IPS-18a (cell line): Measurements from ENCODE around the gene HSPB8.

Source experiments
- H3K27ac ChIP-seq: one replicate; pipeline ENCODE4 v1.5.1; 2013; ENCODE audit warnings: low read length
- H3K27me3 ChIP-seq: one replicate; pipeline ENCODE4 v1.6.1; 2013; ENCODE audit warnings: mild to moderate bottlenecking, low read length; ENCODE audit not compliant: control insufficient read depth, insufficient read depth
- H3K36me3 ChIP-seq: one replicate; pipeline ENCODE4 v1.6.1; 2013; ENCODE audit warnings: low read depth, low read length; ENCODE audit not compliant: control insufficient read depth
- H3K4me1 ChIP-seq: one replicate; pipeline ENCODE4 v1.6.1; 2013; ENCODE audit warnings: low read depth, low read length; ENCODE audit not compliant: control insufficient read depth
- H3K4me3 ChIP-seq: one replicate; pipeline ENCODE4 v1.5.1; 2013; ENCODE audit warnings: low read length
- H3K9ac ChIP-seq: one replicate; pipeline ENCODE4 v1.6.1; 2013; ENCODE audit warnings: mild to moderate bottlenecking, low read length, moderate library complexity
- H3K9me3 ChIP-seq: one replicate; pipeline ENCODE4 v1.6.1; 2013; ENCODE audit warnings: low read depth, low read length; ENCODE audit not compliant: control insufficient read depth

HSPB8 gene, protein sequence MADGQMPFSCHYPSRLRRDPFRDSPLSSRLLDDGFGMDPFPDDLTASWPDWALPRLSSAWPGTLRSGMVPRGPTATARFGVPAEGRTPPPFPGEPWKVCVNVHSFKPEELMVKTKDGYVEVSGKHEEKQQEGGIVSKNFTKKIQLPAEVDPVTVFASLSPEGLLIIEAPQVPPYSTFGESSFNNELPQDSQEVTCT

DNA sequence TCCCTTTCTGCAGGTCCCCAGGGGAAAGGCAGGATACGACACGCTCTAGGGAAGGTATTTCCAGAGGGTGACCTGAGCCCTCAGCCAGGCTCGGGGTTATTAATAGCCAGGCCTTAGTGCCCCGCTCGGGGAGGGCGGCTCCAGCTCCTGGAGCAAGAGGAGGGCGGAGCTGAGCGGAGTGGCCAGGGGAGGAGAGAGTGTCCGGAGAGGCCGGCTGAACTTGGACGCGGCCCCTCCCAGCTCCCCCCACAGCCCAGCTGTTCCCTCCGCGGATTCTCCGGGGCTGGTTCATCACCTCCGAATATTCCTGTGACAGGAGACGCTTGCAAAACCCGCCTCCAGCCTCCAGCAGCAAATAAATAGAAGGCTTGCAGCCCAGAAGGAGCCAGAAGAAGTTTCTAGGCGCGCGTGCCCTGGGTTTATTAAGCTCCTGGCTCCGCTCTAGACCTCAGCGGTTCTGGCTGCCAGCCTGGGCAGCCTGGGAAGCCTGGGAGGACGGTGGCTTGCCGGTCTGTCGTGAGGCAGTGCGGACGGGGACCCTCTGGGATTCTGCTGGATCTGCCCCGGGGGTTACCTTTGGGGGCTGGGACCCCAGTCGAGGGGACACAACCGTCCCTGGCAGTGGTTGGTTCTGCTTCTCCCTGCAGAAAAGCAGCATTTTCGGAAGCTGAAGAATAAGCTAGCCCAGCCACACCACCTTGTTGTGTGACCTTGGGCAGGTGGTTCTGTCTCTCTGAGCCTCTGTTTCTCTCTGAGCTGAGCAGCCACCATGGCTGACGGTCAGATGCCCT, at the start of gene HSPB8:
HSPB8 (plus strand) TSS at position 388 of the 791 bp plus-strand sequence; CDS start at position 770, 382 bp downstream.
- Histone ChIP-seq H3K27me3 (no peaks in the 10 kb centered on the region), H3K4me3 (peak within 1 kb of the TSS; percentile 48), H3K9ac (no peak within 1 kb of the TSS), H3K36me3 (no peaks in the 10 kb centered on the region), H3K27ac (no peak within 1 kb of the TSS), H3K9me3 (no peaks in the 10 kb centered on the region), H3K4me1 (peaks cover 44% of the 10 kb centered on the region)

DNA sequence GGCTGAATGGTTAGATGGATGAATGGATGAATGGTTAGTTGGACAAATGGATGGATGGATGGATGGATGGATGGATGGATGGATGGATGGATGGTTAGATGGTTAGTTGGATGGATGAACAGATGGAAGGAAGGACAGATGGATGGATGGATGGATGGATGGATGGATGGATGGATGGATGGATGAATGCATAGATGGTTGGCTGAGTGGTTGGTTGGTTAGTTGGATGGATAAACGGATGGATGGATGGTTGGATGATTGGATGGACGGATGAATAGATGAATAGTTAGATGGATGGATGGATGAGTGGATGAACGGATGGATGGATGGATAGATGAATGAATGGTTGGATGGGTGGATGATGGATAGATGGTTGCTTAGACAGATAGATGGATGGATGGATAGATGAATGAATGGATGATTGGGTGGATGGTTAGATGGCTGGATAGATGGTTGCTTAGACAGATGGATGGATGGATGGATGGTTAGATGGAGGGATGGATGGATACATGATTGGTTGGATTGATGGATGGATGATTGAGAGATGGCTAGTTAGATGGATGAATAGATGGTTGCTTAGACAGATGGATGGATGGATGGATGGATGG, 48.8 kb upstream of the HSPB8 start:
- Histone ChIP-seq H3K4me3 (no peak overlapping the region), H3K9ac (no peak overlapping the region), H3K9me3 (no peaks in the 10 kb centered on the region), H3K27ac (no peak overlapping the region), H3K36me3 (no peaks in the 10 kb centered on the region), H3K4me1 (no peaks in the 10 kb centered on the region), H3K27me3 (no peaks in the 10 kb centered on the region)

DNA sequence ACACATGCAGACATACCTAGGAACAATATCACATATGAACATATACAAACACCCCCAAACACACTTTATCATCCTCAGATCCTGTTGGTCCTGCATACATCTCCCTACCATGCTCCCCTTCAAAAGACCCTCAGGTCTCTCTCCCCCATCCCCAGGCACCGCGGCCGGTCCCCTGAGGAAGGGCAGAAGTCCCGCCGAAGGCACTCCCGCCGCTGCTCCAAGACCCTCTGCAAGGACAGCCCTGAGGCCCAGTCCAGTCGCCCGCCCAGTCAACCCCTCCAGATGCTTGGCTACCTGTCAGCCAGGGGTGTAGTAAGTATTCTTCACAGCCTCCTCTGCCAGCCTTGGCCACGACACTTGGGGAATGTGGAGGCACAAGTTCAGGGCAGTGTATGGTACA, 48.2 kb upstream of the HSPB8 start:
- H3K4me1 ChIP-seq, result no peaks in the 10 kb centered on the region
- no peak overlapping the region for H3K4me3 ChIP-seq
- H3K9me3 ChIP-seq, result no peaks in the 10 kb centered on the region
- no peak overlapping the region for H3K27ac ChIP-seq
- H3K27me3 ChIP-seq, result no peaks in the 10 kb centered on the region
- no peak overlapping the region for H3K9ac ChIP-seq
- no peaks in the 10 kb centered on the region for H3K36me3 ChIP-seq

DNA sequence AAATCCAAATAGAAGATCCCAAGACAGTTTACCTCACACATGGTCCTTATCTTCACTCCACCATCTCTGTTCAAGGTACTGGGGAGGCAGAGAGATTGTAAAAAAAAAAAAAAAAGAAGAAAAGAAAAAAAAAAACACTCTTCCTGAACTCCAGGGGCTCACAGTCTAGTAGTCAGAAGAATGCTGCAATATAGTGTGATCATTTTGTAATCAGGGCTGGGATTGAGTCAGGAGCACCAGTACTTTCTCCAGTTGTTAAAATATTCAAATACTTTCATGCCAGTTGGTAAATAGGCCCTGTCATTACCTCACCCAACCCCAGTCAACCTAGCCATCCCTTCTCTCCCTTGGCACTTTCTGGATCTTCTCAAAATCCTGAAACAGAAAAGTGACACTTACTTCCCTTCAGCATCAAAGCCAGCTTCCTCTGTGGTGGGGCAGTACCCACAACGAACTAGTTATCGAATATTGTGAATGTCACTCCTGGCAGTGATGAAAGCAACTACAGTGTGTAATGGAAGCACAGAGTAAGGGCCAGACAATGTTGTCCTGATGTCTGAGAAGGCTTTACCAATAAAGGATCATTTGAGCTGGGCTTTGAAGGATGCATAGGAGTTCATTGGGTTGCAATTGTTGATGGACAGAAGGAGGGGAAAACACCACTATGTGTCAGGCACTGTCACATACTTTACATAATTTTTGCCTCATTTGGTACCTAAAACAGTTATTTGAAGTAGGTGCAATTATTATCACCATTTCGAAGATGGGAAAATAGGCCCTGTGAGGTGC, 44.3 kb upstream of the HSPB8 start:
- H3K27ac ChIP-seq, result no peak overlapping the region
- H3K9me3 ChIP-seq, result no peaks in the 10 kb centered on the region
- H3K36me3 ChIP-seq, result peaks cover 2% of the 10 kb centered on the region
- no peak overlapping the region for H3K4me3 ChIP-seq
- no peaks in the 10 kb centered on the region for H3K27me3 ChIP-seq
- no peaks in the 10 kb centered on the region for H3K4me1 ChIP-seq
- no peak overlapping the region for H3K9ac ChIP-seq

DNA sequence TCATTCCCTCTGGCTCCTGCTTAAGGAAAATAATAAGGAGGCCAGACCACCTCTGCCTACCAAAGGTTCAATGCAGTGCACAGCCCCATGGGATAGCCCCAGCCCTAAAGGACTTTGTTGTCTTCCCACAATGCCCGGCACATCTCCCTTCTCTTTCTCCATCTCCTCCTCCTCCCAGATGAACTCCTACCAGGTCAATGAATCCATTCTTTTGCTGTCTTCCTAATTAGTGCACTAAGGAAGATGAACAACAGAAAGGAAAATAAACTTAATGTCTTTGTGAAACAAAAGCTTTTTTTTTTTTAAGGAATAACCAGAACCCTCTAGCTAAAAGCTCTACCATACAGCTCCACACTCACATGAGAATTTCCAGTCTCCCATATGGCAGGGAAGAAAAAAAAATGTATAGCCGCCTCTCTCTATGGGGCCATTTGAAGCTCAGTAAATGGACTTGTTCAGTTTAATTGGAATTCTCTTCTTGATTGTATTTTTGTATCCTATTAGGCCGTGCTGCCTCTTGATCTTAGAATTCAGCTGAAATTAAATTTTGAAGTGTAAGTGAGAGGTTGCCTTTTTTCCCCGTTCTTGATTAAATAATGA, 41.8 kb upstream of the HSPB8 start:
- H3K9ac ChIP-seq, result no peak overlapping the region
- H3K9me3 ChIP-seq, result no peaks in the 10 kb centered on the region
- no peak overlapping the region for H3K27ac ChIP-seq
- H3K27me3 ChIP-seq, result no peaks in the 10 kb centered on the region
- H3K4me3 ChIP-seq, result no peak overlapping the region
- no peaks in the 10 kb centered on the region for H3K4me1 ChIP-seq
- peaks cover 2% of the 10 kb centered on the region for H3K36me3 ChIP-seq

DNA sequence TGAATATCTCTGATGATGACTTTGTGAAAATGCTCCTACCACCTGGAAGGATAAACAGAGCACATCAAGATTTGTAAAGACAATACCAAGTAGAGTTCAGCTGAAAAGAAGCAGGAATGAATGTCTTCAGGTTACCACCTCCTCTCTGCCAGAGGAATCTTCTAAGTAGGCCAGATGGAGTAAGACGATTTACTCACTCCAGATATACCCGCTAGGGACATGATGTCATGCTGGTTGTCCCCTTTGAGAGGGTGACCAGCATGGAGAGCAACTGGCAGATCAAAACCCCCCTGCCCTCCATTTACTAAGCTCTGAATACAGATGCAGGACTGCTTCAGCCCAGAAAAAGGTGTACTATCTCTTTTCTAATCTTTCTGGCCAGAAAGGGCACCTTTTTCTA, 39.3 kb upstream of the HSPB8 start:
- Histone ChIP-seq H3K9ac (no peak overlapping the region), H3K27me3 (no peaks in the 10 kb centered on the region), H3K36me3 (peaks cover 2% of the 10 kb centered on the region), H3K4me1 (no peaks in the 10 kb centered on the region), H3K4me3 (no peak overlapping the region), H3K27ac (no peak overlapping the region), H3K9me3 (no peaks in the 10 kb centered on the region)

DNA sequence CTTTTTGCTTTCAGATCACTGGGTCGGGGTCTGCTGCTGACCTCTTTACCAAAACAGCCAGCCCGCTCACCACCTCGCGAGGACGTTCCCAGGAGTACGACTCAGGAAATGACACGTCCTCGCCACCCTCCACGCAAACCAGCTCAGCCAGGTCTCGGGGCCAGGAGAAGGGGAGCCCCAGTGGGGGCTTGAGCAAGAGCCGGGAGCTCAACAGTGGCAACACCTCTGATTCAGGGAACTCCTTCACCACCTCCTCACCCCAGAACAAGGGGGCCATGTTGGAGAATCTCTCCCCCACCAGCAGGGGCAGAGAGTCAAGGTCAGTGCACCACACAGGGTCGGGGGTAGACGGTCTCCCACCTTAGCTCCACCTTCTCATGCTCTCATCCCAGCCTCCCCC, 33.4 kb upstream of the HSPB8 start:
- peak overlapping the region; percentile 40 for H3K9ac ChIP-seq
- H3K4me1 ChIP-seq, result peaks cover 11% of the 10 kb centered on the region
- no peak overlapping the region for H3K27ac ChIP-seq

DNA sequence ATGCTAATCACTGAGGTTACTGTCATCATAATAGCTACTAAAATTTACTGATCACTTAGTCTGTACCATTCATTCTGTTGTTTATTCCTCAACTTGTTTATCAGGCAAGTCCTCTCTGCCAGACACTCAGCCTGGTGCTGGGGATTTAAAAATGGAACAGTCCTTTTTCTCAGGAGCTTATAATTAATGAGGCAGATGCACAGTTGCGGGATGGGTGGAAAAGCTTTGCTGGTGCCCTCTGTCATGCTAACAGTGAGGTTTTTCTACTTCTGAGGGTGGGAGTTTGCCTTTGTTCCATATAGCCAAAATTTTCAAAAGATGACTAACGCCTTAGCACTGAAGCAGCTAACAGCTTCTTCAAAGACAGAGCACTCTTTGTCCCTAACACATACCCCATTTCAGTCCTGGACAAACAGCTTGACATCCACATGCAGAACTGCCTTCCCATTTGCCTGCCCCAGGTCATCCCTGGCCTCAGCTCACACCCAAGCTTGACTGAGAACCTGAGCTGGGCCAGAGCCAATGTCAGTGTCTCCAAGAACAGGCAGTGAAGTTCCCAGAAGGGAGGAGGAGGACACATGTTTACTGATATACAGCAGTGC, 30.8 kb upstream of the HSPB8 start:
- Histone ChIP-seq H3K4me1 (peaks cover 11% of the 10 kb centered on the region), H3K9me3 (no peaks in the 10 kb centered on the region), H3K9ac (no peak overlapping the region), H3K27me3 (no peaks in the 10 kb centered on the region), H3K36me3 (no peaks in the 10 kb centered on the region), H3K4me3 (no peak overlapping the region), H3K27ac (no peak overlapping the region)

More for the DNA sequence above, 33.4 kb upstream of the HSPB8 start:
- no peaks in the 10 kb centered on the region for H3K36me3 ChIP-seq
- H3K4me3 ChIP-seq, result peak overlapping the region; percentile 31
- no peaks in the 10 kb centered on the region for H3K27me3 ChIP-seq
- H3K9me3 ChIP-seq, result no peaks in the 10 kb centered on the region

DNA sequence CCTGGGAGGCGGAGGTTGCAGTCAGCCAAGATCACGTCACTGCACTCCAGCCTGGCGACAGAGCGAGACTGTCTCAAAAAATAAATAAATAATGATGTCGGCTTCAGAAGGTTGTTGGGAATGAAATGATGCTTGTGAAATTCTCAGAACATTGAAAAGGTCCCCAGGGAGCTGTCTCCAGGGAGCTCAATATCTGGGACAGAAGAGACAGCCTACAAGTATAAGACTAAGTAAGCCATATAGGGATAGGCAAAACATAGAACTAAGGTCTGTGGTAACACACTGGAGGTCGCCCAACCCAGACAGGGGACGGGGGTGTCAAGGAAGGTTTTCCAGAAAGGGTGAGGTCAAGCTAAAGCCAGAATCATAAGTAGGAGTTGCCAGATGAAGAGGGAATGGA, 29.5 kb upstream of the HSPB8 start:
- H3K27me3 ChIP-seq, result no peaks in the 10 kb centered on the region

DNA sequence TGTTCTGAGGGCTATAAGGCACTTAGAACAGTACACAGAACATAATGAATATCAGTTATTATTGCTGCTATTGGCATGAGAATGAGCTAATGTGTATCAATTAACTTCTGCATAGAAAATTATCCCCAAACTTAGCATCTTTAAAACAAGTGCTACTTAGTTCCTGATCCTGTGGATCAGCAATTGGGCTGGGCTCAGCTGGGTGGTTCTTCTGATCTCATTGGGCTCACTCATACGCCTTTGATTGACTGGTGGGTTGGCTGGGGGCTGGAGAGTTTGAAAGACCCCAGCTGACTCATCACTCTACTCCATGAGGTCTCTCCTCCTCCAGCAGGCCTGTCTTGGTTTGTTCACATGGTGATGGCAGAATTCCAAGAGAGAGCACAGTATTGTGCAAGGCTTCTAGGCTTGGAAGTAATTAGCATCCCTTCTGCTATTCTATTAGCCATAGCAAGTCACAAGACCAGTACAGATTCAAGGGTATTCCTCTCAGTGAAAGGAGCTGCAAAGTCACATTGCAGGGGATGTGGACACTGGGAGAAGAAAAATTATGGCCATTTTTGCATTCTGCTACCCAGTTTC, 27.2 kb upstream of the HSPB8 start:
- Histone ChIP-seq H3K27ac (no peak overlapping the region), H3K4me3 (no peak overlapping the region), H3K27me3 (no peaks in the 10 kb centered on the region), H3K9me3 (no peaks in the 10 kb centered on the region), H3K36me3 (no peaks in the 10 kb centered on the region), H3K9ac (no peak overlapping the region), H3K4me1 (no peaks in the 10 kb centered on the region)

More for the DNA sequence above, 29.5 kb upstream of the HSPB8 start:
- Histone ChIP-seq H3K9ac (no peak overlapping the region), H3K4me1 (peaks cover 11% of the 10 kb centered on the region), H3K4me3 (no peak overlapping the region), H3K36me3 (no peaks in the 10 kb centered on the region), H3K9me3 (no peaks in the 10 kb centered on the region), H3K27ac (no peak overlapping the region)
